OCI-LY3 (cell line): ENCODE results near the gene DHRS13.

Experiments
- H2AFZ ChIP-seq: fragments of 200-600, 300-600 bp; shearing (Covaris generic); 2 replicates; pipeline ENCODE4 v1.6.0; 2014; ENCODE audit warnings: antibody characterized with exemption, low read depth, low read length
- H3K27ac ChIP-seq: fragments of 200-600, 300-600 bp; sonication (generic); 2 replicates; pipeline ENCODE4 v1.5.1; 2014; ENCODE audit warnings: mild to moderate bottlenecking, low read length, moderate library complexity, mixed read lengths
- H3K27me3 ChIP-seq: fragments of 200-600, 300-600 bp; sonication (generic); 2 replicates; pipeline ENCODE4 v1.6.1; 2014; ENCODE audit warnings: low read depth, low read length, mixed read lengths
- H3K36me3 ChIP-seq: fragments of 200-600, 300-600 bp; sonication (generic); replicated peaks from 2 replicates; pipeline ENCODE3; 2014; ENCODE audit warnings: low read depth, low read length, mixed read lengths
- H3K4me1 ChIP-seq: fragments of 300-600, 200-600 bp; sonication (generic); 2 replicates; pipeline ENCODE4 v1.6.1; 2014; ENCODE audit warnings: low read length, mixed read lengths
- H3K4me2 ChIP-seq: fragments of 200-600, 300-600 bp; sonication (generic); 2 replicates; pipeline ENCODE4 v1.6.1; 2014; ENCODE audit warnings: low read length, mixed read lengths
- H3K4me3 ChIP-seq: fragments of 300-600, 200-600 bp; sonication (generic); 2 replicates; pipeline ENCODE4 v1.5.1; 2014; ENCODE audit warnings: antibody characterized with exemption, mild to moderate bottlenecking, low read length, moderate library complexity
- H3K79me2 ChIP-seq: fragments of 300-600, 200-600 bp; shearing (Covaris generic); 2 replicates; pipeline ENCODE4 v1.6.1; 2014; ENCODE audit warnings: mild to moderate bottlenecking, low read length, mixed read lengths
- H3K9ac ChIP-seq: fragments of 300-600, 200-600 bp; shearing (Covaris generic); 2 replicates; pipeline ENCODE4 v1.6.0; 2014; ENCODE audit warnings: mild to moderate bottlenecking, low read length, moderate library complexity
- H3K9me3 ChIP-seq: fragments of 200-600, 300-600 bp; shearing (Covaris generic); 2 replicates; pipeline ENCODE4 v1.6.1; 2014; ENCODE audit warnings: low read length, mixed read lengths; ENCODE audit not compliant: insufficient read depth
- H4K20me1 ChIP-seq: fragments of 200-600, 300-600 bp; sonication (generic); 2 replicates; pipeline ENCODE4 v1.6.1; 2016; ENCODE audit warnings: low read length, mixed read lengths; ENCODE audit not compliant: insufficient read depth
- CTCF ChIP-seq: fragments of 200-600, 300-600 bp; sonication (generic); IDR thresholded peaks from 2 replicates; pipeline ENCODE4 v1.5.1; 2014; ENCODE audit warnings: antibody characterized with exemption, low read length, low read depth
- EZH2phosphoT487 ChIP-seq: fragments of 200-600 bp; shearing (Covaris generic); IDR thresholded peaks from 2 replicates; pipeline ENCODE4 v1.6.1; 2018; ENCODE audit warnings: antibody characterized with exemption, mixed run types, low read depth

DHRS13 gene

DNA sequence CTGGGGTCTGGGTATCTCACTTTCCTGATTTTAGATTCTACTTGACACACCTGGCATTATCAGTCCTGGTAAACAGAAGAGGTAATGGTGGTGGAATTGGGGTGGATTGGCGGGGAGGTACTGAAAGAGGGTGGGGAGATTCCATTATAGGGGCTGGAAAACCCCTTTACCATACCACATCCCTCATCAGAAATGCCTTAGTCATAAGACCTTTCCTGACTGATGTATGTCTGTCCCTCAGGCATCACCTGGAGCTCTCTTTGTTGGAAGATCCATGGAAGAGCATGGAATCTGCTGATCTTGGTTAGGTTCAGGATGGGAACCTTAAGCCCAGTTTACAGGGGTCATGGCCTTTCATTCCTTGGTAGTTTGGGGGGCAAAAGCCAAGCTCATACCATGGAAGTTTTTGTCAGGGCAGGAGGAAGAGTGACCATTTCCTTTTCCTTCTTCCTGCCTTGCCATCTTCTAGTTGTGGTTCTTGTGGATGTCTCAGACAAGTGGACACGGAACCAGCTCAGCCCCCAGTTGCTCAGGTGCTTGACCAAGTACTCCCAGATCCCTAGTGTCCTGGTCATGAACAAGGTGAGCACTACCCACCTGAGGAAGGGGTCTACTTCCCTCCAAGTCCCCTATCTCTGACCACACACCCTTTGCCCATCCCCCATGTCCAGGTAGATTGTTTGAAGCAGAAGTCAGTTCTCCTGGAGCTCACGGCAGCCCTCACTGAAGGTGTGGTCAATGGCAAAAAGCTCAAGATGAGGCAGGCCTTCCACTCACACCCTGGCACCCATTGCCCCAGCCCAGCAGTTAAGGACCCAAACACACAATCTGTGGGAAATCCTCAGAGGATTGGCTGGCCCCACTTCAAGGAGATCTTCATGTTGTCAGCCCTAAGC lies 44.7 kb downstream of the DHRS13 start:
- H3K4me2 ChIP-seq, result 0 out of 2 replicates have a peak overlapping the region, but pooled peaks have one; percentile 24
- H3K4me3 ChIP-seq, result no peak overlapping the region
- H2AFZ ChIP-seq, result no peak overlapping the region
- peaks cover 18% of the 10 kb centered on the region for H3K79me2 ChIP-seq
- H3K27ac ChIP-seq, result peak overlapping the region; percentile 35; the same call in 1 of the 2 replicates
- H3K27me3 ChIP-seq, result no peaks in the 10 kb centered on the region
- H3K9ac ChIP-seq, result no peak overlapping the region
- H4K20me1 ChIP-seq, result no peaks in the 10 kb centered on the region
- peaks cover 19% of the 10 kb centered on the region for H3K36me3 ChIP-seq
- TF ChIP-seq CTCF (no peak), EZH2phosphoT487 (no peak)
- no peaks in the 10 kb centered on the region for H3K9me3 ChIP-seq
- peaks cover 20% of the 10 kb centered on the region for H3K4me1 ChIP-seq

DNA sequence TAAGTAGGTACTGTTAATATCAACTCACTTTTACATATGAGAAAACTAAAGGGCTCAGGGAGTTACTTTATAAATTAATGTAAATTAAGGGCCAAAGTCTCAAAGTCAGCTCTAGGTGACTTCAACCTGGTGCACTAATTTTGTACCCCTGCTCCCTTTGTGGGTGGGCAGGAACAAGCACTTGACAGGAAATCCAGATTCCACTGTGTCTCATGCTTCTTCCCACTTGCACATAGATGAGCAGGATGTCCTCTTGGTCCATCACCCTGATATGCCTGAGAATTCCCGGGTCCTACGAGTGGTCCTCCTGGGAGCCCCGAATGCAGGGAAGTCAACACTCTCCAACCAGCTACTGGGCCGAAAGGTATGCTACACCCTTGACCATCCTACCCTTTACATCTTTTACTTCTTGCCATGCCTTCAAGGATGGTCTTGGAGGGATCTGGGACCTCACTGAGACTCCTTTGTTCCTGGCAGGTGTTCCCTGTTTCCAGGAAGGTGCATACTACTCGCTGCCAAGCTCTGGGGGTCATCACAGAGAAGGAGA lies 46.8 kb downstream of the DHRS13 start:
- Histone ChIP-seq H3K9ac (no peak overlapping the region), H3K4me3 (peak overlapping the region; percentile 92), H3K36me3 (peaks cover 19% of the 10 kb centered on the region), H3K9me3 (no peaks in the 10 kb centered on the region), H3K79me2 (peaks cover 18% of the 10 kb centered on the region), H2AFZ (no peak overlapping the region), H3K27me3 (no peaks in the 10 kb centered on the region), H4K20me1 (no peaks in the 10 kb centered on the region), H3K27ac (no peak overlapping the region), H3K4me2 (peak overlapping the region; percentile 96), H3K4me1 (peaks cover 20% of the 10 kb centered on the region)
- TF ChIP-seq CTCF (no peak), EZH2phosphoT487 (no peak)

DNA sequence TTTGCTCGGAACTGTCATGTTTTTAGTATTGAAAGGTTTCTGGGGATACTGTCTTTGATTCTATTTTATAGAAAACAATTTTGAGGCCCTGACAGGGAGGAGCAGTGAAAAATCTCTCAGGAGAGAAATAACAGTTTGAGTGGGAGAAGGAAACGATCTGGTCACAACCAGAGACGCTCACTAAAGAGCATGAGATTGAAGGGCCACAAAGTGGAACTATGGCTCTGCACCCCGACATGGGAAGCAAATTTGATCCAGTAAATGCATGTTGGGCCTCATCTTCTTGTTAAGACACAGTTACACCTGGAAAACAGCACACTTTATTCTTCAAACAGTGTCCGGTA lies 47.6 kb downstream of the DHRS13 start:
- H3K9ac ChIP-seq, result peak overlapping the region; percentile 84
- no peaks in the 10 kb centered on the region for H4K20me1 ChIP-seq
- peak overlapping the region; percentile 49; the same call in 1 of the 2 replicates for H3K27ac ChIP-seq
- H2AFZ ChIP-seq, result peak overlapping the region; percentile 98
- peaks cover 15% of the 10 kb centered on the region for H3K36me3 ChIP-seq
- peak overlapping the region; percentile 96 for H3K4me2 ChIP-seq
- no peaks in the 10 kb centered on the region for H3K27me3 ChIP-seq
- H3K79me2 ChIP-seq, result peaks cover 18% of the 10 kb centered on the region
- H3K4me3 ChIP-seq, result peak overlapping the region; percentile 92
- TF ChIP-seq CTCF (no peak), EZH2phosphoT487 (no peak)
- H3K4me1 ChIP-seq, result peaks cover 20% of the 10 kb centered on the region
- no peaks in the 10 kb centered on the region for H3K9me3 ChIP-seq
